ENCODE results near the gene COL27A1. TPM values are rescaled to one million over a fixed set of nuclear protein-coding genes. Genes with fewer than 3 reads are reported as not detected.

Gene COL27A1
- total RNA-seq, 1 donor: 2.1 TPM

DNA sequence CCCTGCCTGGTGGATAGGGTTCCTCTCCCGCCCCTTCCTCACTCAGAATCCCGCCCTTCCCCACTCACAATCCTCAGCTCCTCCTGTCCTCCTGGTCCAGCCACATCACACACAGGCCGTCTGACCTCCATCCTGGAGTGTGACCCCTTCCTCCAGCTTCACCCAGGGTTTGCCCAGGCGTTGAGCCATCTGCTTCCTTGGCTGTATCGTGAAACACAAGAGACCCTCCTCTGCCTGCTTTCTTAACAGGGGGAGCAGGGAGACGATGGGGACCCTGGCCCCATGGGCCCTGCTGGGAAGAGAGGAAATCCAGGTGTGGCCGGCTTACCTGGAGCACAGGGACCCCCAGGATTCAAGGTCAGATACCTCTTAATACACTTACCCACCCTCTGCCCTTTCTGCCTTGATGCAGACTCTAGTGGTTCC, 135.2 kb downstream of the COL27A1 start:
- no peak overlapping the region for H3K4me3 ChIP-seq (ENCODE audit: low read depth, low read length)
- TF ChIP-seq, protein P1, sequence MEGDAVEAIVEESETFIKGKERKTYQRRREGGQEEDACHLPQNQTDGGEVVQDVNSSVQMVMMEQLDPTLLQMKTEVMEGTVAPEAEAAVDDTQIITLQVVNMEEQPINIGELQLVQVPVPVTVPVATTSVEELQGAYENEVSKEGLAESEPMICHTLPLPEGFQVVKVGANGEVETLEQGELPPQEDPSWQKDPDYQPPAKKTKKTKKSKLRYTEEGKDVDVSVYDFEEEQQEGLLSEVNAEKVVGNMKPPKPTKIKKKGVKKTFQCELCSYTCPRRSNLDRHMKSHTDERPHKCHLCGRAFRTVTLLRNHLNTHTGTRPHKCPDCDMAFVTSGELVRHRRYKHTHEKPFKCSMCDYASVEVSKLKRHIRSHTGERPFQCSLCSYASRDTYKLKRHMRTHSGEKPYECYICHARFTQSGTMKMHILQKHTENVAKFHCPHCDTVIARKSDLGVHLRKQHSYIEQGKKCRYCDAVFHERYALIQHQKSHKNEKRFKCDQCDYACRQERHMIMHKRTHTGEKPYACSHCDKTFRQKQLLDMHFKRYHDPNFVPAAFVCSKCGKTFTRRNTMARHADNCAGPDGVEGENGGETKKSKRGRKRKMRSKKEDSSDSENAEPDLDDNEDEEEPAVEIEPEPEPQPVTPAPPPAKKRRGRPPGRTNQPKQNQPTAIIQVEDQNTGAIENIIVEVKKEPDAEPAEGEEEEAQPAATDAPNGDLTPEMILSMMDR (IDR thresholded peaks at IDR 0.05; ENCODE audit: insufficient read depth, low read length): no peak
- DNase-seq (ENCODE audit: low read depth): no peak

DNA sequence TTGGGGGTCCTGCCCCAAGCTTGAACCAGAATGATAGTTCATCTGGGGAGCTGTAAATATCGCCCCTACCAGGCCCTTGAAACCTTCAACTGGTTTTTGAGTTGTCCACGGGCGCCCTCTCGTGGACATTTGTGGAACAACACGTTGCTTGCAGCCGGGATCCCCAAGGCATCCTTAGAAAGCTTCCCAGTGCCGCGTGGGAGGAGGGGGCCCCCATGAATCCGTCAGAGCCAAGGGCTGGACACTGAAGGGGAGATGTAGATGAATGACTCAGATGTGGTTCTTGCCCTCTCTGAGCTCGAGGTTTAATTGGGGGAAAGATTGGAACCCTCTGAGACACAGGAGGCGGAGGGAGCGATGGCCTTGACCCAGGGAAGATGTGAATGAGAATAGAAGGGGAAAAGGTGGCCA, 135.7 kb downstream of the COL27A1 start:
- DNase-seq (ENCODE audit: low read depth): peak; percentile 74
- TF ChIP-seq, protein P1 (IDR thresholded peaks at IDR 0.05; ENCODE audit: insufficient read depth, low read length): peak; percentile 82
- H3K4me3 ChIP-seq (ENCODE audit: low read depth, low read length): no peak overlapping the region

DNA sequence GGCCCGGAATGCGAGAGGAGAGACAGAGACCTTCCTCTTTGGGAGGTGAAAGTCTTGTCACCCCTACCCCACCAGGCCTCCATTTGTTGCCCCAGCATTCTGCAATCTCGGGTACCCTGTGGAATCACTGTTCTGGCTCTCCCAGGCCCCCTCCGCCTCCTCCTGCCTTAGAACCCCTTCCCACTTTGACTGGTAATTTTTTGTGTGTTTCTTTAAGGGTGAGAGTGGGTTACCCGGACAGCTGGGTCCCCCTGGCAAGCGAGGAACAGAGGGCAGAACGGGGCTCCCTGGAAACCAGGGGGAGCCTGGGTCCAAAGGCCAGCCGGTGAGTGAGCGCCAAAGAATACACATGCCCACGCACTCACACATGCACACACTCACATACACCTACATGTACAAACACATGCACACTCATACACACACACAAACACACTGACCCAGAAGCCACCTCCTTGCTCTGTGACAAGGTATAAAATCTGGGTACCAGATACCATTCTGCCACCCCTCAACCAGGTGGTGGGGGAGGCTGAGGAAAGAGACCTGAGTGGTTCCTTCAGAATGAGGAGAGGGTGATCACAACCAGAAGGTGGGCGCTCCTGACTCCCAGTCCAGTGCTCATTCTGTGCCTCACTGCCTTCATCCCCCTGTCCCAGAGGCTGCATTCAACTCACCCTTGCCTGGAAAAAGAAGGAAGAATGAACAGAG, 136.7 kb downstream of the COL27A1 start:
- TF ChIP-seq, protein P1 (IDR thresholded peaks at IDR 0.05; ENCODE audit: insufficient read depth, low read length): no peak
- no peak for DNase-seq (ENCODE audit: low read depth)
- no peak overlapping the region for H3K4me3 ChIP-seq (ENCODE audit: low read depth, low read length)

DNA sequence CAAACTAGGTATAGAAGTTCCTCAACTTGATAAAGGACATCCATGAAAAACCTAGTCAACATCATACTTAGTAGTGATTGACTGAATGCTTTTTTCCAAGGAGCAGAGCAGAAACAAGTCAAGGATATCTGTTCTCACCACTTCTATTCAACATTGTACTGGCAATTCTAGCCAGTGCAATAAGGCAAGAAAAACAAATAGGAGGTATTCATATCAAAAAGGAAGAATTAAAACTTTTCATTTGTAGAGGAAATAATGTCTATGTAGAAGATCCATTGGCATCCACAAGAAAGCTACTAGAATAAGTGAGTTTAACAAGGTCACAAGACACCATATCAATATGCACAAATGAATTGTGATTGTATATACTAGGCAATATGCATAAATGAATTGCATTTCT, 139.3 kb downstream of the COL27A1 start:
- no peak for DNase-seq (ENCODE audit: low read depth)
- no peak overlapping the region for H3K4me3 ChIP-seq (ENCODE audit: low read depth, low read length)
- TF ChIP-seq, protein P1 (IDR thresholded peaks at IDR 0.05; ENCODE audit: insufficient read depth, low read length): no peak

DNA sequence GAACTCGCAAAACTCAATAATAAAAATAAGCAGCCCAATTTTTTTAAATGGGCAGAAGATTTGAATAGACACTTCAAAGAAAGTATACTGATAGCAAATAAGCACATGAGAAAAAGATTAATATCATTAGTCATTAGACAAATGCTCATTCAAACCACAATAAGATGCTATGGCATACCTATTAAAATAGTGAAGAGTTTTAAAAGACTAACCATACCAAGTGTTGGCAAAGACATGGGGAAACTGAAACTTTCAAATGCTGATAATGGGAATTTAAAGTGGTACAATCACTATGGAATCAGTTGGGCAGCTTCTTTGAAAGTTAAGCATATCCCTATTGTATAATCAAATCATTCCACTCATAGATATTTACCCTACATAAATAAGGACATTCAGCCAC, 141.0 kb downstream of the COL27A1 start:
- no peak for DNase-seq (ENCODE audit: low read depth)
- H3K4me3 ChIP-seq (ENCODE audit: low read depth, low read length): no peak overlapping the region
- TF ChIP-seq, protein P1 (IDR thresholded peaks at IDR 0.05; ENCODE audit: insufficient read depth, low read length): no peak

DNA sequence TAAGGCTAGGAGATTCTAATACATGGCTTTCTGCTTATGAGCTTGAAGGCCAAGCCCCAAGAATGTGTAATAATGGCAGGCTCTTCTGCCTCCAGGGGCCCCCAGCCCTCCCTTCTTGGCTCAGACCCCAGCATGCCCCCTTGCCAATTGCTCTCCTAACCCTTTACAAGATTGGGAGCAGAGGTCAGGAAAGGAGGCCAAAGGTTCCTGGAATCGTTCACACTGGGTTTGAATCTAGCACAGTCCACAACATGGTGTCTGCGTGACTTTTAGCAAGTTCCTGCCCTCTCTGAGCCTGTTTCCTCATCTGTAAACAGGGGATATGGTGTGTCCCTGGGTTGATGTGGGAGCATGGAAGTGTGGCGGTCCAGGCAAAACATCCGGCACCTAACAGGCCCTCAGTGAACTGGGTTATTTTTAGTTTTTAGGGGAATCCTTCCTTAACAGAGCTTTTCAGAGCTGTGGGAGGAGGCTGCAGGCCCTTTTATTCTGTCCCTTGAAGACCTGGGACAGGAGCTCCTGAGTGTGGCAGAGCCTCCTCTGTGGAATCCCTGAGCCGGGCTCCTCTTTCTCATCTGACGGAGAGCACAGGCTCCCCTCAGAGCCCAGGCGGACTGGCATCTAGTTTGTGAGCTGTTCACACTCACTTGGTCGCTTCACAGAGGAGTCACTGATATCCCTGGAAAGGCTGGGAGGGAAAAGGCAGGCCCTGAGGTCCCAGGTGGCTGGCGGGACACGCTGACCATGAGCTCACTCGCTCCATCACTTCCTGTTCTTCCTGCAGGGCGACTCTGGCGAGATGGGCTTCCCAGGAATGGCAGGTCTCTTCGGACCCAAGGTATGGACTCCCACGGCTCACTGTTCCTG, 144.2 kb downstream of the COL27A1 start:
- TF ChIP-seq, protein P1 (IDR thresholded peaks at IDR 0.05; ENCODE audit: insufficient read depth, low read length): no peak
- no peak for DNase-seq (ENCODE audit: low read depth)
- H3K4me3 ChIP-seq (ENCODE audit: low read depth, low read length): no peak overlapping the region

Data from fibroblast of the aortic adventitia (primary cell).